ENCODE data around the gene NPSR1.

The NPSR1 gene

DNA sequence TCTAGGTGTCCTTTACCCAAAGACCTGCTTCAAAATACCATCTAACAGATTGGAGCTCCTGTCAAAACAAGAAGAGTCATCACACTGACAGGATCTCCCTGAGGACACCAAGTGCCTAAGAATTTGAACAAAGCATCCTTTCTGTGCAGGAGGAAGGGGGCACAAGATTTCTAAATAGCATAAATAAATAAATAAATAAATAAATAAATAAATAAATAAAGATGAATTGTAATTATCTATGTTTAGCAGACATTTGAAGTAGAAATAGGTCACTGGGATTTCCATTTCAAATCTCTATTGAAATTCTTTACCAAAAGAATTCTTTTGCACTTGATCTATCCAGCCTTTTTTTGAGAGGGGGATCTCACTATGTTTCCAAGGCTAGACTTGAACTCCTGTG, 65.3 kb downstream of the NPSR1 start:
- DNase-seq, result no peak

GRCh38 chr7:34723866-34724490, 66.0 kb downstream of the NPSR1 start:
- DNase-seq, result no peak

DNA sequence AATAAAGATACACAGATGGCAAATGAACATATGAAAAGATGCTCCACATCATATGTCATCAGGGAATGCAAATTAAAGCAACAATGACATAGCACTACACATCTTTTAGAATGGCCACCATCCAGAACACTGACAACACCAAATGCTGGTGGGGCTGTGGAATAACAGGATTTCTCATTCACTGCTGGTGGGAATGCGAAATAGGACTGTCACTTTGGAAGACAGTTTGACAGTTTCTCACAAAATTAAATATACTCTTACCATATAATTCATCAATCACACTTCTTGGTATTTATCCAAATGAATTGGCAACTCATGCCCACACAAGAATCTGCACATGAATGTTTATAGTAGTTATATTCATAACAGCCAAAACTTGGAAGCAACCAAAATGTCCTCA, 68.2 kb downstream of the NPSR1 start:
- no peak for DNase-seq

- DNase-seq, result no peak
Measured at GRCh38 chr7:34727464-34727995, 69.5 kb downstream of the NPSR1 start.

DNA sequence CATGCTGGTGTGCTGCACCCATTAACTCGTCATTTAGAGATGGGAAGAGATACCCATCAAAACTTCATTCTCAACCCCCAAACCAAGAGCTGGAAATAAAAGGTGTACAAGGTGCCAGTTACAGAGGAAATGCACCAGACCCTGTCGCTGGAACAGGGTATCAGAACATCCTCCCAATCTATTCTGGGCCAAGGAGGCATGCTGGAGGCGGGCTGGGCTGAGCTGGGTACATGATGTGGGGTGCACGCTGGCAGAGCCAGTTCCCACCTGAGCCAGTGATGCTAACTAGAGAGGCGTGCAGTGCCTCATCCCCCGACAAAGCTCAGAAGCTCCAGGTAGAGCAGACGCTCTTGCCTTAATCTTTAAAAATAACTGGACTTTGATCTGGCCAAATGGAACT, 70.1 kb downstream of the NPSR1 start:
- no peak for DNase-seq

DNA sequence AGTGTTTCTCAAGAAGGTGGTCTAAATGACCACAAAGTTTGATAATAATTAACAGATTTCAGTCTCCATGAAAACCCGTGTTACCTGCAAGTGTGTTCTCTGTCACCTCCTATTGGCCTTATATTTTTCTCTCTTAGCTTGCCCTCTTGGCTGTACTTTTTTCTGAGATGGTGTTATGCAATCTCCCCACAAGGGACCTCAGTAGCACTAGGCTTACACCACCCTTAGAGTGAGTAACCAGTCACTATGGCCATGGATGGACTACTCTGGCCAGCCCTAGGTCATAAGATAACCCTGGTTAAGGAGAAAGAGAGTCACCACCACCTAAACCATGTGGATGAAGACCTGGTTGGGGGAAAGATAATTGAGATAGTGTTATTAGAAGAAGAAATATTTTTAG, 76.8 kb downstream of the NPSR1 start:
- DNase-seq, result no peak

DNA sequence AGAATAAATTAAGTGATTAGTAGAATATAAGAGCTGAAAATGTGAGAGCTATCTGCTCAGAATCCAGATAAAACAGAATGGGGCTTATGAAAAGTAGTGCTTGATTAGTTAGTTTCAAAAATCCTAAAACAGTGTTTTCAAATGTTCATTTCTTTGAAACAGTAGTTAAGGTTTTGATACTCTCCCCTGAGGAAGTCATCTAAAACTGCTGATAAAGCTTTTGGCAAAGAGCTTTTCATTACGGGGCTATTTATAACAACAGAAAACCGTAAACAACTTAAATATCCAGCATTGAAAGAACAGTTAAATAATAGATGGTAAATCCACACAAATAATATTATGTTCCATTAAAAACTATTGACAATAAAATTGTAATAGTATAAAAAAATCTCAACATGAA, 77.5 kb downstream of the NPSR1 start:
- no peak for DNase-seq

- no peak for DNase-seq
Measured at GRCh38 chr7:34739651-34740300, 81.8 kb downstream of the NPSR1 start.

DNA sequence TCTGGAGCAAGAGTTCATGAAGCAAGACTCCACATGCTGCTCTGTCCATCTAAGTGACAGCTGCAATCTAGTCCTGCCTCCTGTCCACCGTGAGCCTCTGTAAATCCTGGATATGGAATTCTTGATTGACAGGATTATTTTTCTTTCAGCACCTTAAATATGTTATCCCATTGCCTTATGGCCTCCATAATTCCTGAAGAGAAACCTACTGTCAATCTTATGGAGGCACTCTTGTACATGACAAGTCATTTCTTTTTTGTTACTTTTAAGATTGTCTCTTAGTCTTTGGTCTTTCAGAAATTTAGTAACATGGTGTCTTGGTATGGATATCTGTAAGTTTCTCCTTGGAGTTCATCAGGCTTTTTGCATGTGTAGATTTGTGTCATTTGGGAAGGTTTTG, 82.8 kb downstream of the NPSR1 start:
- no peak for DNase-seq

DNA sequence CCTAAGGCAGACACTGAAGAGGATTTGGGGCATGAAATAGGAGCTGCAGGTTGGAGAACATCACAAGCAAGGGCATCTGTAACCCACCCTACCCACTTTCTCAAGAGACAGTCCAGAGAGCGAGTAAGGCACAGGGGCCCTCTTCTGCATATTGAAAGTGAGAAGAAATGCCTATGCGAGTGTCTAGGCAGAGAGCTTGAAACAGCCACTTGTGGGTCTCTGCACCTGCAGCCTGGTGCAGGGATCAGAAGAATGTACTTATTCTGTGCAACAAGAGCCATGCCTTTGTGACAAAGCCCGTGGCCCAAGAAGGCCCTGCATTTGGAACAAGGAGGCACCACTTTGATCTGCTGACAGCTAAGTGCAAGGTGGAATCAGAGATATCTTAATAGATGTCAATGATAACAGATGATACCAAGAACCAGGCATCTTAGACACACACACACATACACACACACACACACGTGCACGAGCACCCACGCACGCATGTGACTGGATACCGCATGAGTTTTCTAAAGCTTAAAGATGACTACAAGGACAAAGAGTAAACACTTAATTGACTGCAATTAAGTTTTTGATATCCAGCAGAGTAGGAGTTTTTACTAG, 89.3 kb downstream of the NPSR1 start:
- no peak for DNase-seq

DNA sequence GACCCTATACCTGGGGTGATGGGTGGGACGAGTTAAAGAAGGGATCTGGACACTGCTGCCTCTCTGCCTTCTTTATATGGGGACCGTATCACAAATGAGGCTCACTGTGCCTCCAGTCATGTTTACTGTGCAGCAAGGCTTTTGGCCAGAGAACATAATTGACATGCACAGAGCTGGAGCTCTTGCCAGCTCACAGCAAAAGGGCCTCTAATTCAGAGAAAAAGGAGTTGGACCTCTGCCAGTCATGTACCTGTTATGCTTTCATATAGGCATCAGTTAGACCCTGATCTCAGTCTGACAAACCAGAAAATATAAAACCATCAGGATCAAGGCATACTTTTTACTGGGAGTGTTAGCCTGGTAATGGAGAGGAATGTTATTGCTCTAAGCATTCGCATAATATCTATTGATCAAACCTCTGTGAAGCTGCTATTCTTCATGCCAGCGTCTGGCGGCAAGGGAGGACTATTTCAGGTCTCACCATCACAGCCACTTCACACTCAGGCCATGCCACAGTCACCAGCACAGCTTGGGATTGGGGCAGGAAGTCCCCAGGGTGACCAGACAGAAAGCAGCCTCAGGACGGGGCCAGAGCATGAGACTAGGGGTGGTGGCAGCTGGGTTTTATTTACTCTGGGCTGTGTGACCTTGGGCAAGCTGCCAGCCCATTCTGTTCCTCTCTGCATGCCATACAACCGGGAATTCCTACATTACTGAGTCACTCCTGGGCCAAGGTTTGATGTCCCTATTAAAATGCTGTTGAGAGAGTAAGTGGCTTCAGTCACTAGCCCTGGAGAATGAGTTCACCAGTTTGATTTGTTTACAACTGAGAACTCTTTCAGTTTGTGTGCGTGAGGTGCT, 90.1 kb downstream of the NPSR1 start:
- no peak for DNase-seq

DNA sequence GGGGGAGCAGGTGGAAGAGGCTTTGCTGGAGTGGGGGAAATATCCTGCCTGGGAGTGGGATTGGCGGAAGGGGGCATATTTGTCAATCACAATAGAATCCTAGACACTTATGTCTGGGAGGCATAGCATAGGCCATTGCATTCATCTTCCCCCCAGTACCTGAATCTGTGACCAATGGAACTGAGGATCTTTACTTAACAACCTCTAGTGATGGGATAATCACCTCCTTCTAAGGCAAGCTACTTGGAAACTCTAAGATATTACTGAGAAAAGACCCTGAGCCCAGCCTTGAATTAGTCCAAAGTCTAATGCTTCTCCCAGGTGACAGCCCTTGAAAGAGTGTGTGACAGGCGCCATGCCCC, 90.7 kb downstream of the NPSR1 start:
- no peak for DNase-seq

DNA sequence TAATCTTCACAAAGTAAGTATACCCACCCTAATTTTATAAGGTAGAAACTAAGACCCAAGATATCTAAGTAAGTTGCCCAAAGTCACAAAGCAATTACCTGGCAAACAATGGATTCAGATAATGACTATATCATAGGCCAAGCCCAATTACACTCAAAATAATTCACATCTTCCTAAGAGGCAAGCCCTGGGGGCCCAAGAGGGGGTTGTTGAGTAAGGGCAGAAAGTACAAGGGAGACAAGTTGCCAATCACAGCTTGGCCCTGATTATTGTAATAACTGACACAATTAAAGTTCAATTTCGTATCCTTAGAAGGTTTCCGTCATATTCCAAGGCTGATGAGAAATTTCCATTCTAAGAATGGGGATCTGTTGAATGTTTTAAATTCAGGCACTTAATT, 91.4 kb downstream of the NPSR1 start:
- no peak for DNase-seq

GRCh38 chr7:34750209-34750608, 92.2 kb downstream of the NPSR1 start:
- no peak for DNase-seq

- no peak for DNase-seq
Measured at GRCh38 chr7:34750636-34751035, 92.6 kb downstream of the NPSR1 start.

DNA sequence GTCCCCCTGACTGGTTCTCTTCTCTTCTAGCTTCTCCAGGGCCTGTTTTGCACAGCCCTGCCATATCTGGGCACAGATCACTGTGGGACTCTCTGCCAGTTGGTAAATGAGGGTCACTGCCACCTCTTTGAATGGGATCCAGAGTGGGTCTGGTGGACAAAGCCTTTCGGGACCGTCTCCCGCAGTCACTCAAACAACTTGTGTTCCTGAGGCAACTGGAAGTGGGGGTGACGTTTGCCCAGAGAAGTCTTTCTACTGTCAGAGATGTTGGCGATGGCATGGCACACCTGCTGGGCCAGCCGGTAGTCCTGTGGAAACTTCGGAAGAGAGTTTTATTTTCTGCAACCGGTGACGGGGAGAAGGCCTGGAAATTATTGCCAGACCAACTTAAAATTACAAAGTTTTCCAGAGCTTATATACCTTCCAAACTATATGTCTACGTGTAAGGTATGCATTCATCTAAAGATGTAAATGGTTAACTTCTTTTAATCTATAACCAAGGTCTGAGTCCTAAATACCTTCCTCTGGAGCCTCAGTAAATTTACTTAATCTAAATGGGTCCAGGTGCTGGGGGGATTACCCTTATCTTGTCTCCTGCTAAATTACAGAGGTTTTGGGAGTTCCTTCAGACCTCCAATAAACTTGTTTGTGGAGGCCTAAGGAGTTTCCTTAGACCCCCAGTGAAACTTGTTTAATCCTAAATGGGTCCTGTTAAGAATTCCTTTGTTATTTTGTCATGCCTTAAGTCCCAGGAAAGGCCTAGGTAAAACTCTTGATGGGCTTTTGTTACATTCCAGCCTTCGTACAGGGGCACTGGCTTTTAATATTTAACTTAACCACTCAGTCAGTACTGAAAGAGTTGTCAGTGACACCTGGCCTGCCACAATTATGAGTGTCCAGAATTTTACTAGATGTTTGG, 94.0 kb downstream of the NPSR1 start:
- no peak for DNase-seq

GRCh38 chr7:34752929-34753328, 94.9 kb downstream of the NPSR1 start:
- DNase-seq, result no peak

- no peak for DNase-seq
Measured at GRCh38 chr7:34755008-34755407, 97.0 kb downstream of the NPSR1 start.

DNA sequence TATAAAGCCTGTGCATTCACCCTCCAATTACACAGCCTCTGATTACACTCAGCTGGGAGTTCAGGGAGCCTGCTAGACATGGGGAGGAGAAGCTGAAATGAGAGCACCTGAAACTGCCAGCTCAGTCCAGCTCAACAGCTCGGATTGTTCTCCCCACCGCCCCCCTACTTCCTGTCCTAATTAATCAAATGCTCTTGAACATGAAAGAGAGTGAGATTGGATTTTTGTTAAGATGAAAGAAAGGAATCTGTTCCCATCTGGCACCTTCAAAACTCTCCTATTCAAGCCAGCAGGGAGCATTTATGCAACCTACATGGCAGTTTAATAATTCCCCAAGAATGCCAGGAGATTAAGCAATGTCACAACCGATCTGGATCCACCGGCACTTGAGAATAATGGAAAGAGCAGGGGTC, 98.0 kb downstream of the NPSR1 start:
- DNase-seq, result no peak

DNA sequence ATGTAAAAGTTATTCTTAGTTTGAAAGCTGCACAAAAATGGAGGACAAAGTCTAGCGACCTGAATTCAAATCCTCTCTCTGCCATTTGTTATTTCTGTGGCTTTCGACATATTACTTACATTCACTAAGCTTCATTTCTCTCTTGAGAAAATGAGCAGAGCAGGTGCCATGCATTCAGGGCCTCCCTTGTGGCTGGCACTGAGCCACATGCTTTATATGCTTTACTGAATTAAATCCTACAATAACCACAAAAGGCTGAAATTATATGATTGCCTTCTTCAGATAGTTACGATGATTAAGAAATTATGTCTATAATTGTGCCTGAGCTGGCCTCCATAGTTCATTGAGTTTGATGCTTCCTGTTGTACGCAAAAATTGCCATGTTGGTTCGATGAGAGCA, 98.7 kb downstream of the NPSR1 start:
- DNase-seq, result no peak

DNA sequence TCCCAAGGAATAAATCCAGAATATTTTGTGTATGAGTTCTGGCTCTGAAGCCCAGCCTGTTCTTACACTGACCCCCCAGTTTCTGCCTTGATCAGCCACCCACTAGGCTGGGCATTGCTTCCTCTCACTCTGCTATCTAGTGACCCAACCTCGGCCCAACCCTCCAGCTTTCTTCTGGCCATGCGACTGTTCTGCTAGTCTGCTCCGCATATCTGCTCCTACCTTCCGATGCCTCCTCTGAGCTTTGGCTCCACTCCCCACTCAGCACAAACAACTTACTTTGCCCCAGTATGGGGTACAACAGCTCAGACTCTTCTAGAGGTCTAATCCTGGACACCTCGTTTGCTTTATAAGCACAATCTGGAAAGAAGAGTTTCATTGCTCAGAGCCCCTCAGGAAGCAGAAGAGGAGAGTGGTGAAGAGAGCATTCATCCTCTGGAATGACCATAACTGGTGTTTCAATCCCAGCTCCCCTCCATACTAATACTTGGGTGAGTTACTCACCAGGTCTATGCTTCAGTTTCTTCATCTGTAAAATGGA, 99.6 kb downstream of the NPSR1 start:
- DNase-seq, result no peak

GRCh38 chr7:34758111-34758601, 100.1 kb downstream of the NPSR1 start:
- no peak for DNase-seq
